GM12875 (cell line): ENCODE data around the gene ZBTB20.

Experiments
- H3K4me3 ChIP-seq: one replicate; pipeline ENCODE4 v1.5.1; 2011; ENCODE audit warnings: low read depth, low read length, control low read depth
- TF ChIP-seq, protein P1 (sequence below): IDR thresholded peaks from 2 replicates; pipeline ENCODE4 v1.5.1; 2011; ENCODE audit warnings: low read depth, mild to moderate bottlenecking, control low read depth, inconsistent platforms, low read length, moderate library complexity, borderline replicate concordance; ENCODE audit not compliant: insufficient read depth

Gene ZBTB20

GRCh38 chr3:114364806-114365654 lies 782.1 kb downstream of the ZBTB20 start:
- H3K4me3 ChIP-seq = no peak overlapping the region
- TF ChIP-seq, protein P1, sequence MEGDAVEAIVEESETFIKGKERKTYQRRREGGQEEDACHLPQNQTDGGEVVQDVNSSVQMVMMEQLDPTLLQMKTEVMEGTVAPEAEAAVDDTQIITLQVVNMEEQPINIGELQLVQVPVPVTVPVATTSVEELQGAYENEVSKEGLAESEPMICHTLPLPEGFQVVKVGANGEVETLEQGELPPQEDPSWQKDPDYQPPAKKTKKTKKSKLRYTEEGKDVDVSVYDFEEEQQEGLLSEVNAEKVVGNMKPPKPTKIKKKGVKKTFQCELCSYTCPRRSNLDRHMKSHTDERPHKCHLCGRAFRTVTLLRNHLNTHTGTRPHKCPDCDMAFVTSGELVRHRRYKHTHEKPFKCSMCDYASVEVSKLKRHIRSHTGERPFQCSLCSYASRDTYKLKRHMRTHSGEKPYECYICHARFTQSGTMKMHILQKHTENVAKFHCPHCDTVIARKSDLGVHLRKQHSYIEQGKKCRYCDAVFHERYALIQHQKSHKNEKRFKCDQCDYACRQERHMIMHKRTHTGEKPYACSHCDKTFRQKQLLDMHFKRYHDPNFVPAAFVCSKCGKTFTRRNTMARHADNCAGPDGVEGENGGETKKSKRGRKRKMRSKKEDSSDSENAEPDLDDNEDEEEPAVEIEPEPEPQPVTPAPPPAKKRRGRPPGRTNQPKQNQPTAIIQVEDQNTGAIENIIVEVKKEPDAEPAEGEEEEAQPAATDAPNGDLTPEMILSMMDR = no peak

DNA sequence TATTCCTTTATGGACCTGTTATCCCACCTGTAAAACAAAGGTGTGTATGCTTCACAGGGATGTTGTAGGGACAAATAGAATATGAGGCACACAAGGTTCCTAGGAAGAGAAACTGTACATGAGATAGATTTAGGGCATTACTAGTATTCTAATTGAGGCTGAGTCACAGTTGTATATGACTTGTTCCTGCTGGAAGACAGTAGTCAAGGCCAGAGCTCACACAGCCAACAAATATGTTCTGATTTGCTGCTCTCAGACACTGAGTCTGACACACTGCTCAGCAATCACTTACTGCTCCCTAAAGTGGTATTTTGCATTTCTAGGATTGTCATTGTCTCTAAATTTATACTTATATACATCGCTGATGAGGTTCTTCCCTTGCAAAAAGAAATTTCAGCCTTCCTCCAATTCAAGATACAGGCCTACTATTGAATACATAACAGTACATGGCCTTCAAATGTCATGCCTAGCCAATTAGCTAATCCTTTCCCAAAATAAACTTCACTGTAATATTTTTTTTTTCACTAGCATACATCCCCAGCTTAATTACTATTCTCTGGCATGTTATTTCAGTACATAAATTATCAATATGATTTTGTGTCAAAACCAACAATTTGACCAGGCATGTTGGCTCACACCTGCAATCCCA lies 783.4 kb downstream of the ZBTB20 start:
- TF ChIP-seq, protein P1 = no peak
- H3K4me3 ChIP-seq = no peak overlapping the region

- TF ChIP-seq, protein P1 = no peak
- H3K4me3 ChIP-seq = no peak overlapping the region
Observed at GRCh38 chr3:114362815-114363214, 784.3 kb downstream of the ZBTB20 start.

DNA sequence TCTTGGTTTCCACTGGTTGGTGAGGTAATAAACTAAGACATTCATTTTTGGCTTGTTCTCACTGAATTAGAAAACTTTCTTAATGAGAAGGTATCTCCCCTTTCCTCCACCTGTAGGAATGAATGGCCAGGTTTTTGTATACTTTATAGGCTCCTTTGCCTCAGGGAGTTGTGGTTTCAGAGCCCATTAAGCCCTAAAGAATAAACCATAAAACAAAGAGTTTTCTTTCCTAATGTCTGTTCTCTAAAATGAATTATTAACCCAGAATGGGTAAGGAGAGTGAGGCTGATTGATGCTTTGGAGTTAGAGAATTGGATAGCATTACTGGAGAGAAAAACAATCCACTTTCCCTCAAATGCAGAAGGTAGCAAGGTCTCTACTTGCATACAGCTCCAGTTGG lies 785.7 kb downstream of the ZBTB20 start:
- TF ChIP-seq, protein P1 = no peak
- H3K4me3 ChIP-seq = no peak overlapping the region

DNA sequence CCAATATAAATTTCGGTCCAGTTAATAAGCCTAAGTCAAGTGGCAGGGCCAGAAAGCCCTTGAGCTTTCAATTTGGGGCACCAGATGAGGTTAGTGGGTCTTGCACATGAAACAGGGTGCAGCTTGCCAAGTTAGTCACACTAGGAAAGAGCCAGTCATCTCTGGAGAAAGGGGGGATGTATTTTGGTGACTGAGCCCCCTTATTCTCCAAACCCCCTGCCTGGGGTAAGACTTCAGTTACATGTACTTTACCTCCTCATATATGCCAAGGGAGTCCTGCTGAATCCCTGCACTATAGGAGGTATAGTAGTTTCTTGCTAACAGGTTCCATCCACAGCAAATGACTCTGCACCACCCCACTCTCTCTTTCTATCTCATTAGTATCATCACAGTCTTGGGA lies 790.6 kb downstream of the ZBTB20 start:
- no peak overlapping the region for H3K4me3 ChIP-seq

GRCh38 chr3:114356066-114356465 lies 791.0 kb downstream of the ZBTB20 start:
- H3K4me3 ChIP-seq = no peak overlapping the region
- TF ChIP-seq, protein P1 = no peak

More for the DNA sequence above, 790.6 kb downstream of the ZBTB20 start:
- TF ChIP-seq, protein P1 = no peak
